Activated CD4-positive, CD25-positive, alpha-beta regulatory T cell treated with anti-CD3 and anti-CD28 coated beads, Interleukin-2, amount 50 U/mL, for 16 hours (primary cell): Measurements from ENCODE around the gene GNAL.

Source experiments
- DNase-seq: peaks from one replicate; pipeline ENCODE4 v3.0.0-alpha.2; 2020; ENCODE audit warnings: low read depth, low spot score

Gene GNAL

GRCh38 chr18:11761553-11761952 is 72.5 kb downstream of the GNAL start:
- no peak for DNase-seq

GRCh38 chr18:11762429-11762828 is 73.4 kb downstream of the GNAL start:
- no peak for DNase-seq

DNA sequence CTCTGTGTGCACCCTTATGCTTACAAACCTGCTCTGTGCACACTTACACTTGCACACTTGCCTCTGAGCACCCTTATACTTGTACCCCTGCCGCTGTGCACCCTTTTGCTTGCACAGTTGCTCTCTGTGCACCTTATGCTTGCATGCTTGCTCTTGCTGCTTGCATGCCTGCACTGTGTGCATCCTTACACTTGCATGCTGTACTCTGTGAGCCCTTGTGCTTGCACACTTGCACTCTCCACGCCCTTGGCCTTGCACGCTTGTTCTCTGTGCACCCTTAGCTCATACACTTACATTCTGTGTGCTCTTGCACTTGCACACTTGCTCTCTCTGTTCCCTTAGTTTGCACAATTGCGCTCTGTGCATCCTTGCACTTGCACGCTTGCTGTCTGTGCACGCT is 78.3 kb downstream of the GNAL start:
- no peak for DNase-seq

DNA sequence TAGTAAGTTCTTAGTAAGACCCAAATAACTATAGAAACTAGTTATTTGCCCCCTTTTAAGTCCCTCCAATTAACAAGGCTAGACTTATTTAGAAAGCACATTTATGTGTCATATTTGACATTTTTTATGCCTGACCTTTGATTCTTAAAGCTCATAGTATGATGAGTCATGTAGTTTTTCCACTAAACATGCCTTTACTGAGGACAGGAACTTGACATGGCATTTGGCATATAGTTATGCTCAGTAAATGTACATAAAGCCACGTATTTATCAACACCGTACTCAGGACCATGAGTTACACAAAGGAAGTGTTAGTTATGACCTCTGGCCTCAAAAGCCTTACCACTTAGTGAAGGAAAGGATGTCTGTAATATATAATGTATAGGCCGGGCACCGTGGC is 78.9 kb downstream of the GNAL start:
- no peak for DNase-seq

DNA sequence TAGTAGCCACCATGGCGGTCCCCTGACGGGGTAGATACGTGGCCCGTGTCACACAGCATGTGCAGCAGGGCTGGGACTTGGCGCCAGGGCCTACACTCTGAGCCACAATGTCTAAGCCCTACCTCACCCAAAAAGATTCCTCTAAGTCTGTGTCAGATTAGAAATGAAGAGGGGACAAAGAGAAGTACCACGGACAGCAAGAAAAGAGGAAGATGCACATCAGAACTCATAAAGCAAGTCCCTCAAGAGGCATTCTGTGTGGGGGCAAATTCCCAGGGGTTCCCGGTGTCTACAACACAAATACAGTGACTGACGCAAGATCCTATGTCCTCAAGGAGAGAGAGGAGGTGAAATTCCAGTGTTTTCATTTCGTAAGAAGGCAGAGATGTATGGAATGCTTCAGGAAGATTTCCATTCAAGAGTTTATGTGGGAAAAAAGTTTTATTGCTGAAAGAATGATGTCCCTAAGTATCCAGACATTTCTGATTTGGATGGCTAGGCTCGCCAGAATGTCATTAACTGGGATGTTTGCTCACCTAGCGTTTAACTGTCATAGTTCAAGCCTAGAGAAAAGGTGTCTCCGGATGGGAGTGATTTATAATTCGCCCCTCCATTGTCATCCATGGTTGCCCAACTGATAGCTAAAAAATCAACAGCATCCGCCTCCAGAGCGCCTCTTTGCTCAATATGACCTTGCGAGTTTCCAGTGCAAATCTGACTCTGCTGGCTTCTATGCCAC is 86.5 kb downstream of the GNAL start:
- no peak for DNase-seq

DNA sequence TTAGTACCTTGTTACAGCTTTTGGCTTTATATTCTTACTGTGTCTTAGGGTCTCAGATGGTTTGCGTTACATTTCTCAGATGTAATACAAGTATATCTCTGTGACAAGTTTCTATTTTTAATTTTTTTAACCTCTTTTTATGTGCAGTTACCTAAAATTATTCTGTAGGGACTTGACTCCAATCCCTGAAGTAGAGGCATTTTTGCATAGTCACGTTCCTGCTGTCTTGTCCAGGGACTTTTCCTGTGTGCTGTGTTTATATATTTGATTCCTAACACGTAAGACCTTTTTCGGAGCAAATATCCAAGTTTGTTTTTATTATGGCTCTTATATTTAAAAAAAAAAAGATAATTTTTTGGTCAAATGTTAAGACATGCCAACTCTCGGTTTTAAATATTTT is 91.0 kb downstream of the GNAL start:
- DNase-seq: no peak

- DNase-seq: no peak
Observed at GRCh38 chr18:11783716-11784331, 94.8 kb downstream of the GNAL start.

DNA sequence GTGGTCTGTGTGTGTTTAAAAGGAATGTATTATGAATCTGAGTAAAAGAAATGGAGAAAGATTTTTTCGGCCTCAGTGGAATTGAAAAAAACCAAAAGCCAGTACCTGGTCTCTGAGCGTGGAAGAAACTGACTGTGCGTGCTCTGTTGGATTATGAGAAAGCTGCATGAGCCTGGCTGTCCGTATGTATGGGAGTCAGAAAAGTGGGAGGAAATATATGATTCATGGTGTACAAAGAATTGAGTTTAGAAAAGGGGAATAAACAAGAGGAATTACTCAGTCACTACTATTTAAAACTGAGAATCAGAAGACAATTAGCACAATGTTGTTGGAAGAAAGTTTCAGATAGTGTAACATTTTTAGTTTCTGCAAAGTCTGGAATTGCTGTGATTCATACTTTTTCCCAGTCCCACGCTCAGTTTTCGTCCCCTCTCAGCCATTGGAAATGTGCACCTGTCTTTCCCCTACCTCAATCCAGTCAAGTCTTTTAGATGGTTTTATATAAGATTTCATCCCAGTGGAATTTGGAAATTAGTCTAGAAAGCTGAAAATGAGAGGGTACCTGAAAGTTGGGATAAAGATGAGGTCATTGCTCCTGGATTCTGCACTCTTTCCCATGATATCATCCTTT is 95.7 kb downstream of the GNAL start:
- DNase-seq: no peak

GRCh38 chr18:11785444-11786055 is 96.5 kb downstream of the GNAL start:
- no peak for DNase-seq

DNA sequence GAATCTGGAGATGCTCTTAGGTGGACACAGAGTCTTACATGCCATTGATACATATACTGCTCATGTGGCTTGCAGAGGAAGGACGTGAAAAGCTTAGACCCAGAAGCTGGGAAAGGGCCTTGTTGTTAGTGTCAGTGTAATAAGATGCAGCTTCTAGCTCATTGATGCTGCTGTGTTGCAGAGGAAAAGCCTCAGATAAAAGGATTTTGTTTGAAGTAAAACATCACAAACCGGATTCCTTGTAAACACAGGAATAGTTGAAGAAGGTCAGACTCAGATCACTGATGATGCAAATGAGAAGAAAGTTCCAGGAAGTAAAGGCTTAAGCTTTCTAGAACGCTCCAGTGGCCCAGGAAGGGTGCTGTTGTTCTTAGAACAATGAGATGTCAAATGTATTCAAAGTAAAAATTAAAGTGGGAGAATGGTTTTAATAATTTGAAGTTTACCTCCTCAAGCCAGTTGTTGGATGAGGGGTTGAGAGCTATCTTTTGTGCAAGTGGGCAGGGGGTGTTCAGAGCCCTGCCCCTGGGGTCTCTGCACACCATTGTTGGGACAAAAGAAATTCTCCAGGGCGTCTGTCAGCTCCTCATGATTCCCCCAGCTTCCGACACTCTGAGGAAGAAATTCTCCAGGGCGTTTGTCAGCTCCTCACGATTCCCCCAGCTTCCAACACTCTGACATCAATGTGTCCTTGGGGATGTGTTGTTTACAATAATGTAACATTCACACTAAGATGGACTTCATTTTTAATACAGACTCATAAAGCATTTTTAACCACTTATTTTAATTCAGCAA is 100.8 kb downstream of the GNAL start:
- DNase-seq: no peak

DNA sequence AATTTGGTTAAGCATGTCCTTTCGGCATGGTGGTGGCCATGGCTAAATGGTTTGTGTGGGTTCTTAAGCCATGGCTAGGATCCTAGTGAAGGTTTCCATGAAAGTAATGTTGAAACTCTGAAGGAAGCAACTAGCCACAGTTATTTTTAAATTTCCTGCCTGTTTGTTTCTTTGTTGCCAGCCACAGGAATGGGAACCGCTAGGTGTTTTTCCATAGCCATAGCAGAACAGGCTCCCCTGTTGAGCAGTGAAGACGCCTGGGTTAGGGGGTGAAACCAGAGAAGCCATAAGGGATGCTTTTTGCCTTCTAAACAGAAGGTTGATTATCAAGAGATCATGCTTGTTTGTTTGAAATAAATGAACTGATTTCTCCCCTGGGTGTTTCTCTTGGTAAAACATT is 102.1 kb downstream of the GNAL start:
- DNase-seq: no peak

GRCh38 chr18:11792632-11793031 is 103.6 kb downstream of the GNAL start:
- DNase-seq: no peak

- no peak for DNase-seq
Observed at GRCh38 chr18:11794195-11794594, 105.1 kb downstream of the GNAL start.

DNA sequence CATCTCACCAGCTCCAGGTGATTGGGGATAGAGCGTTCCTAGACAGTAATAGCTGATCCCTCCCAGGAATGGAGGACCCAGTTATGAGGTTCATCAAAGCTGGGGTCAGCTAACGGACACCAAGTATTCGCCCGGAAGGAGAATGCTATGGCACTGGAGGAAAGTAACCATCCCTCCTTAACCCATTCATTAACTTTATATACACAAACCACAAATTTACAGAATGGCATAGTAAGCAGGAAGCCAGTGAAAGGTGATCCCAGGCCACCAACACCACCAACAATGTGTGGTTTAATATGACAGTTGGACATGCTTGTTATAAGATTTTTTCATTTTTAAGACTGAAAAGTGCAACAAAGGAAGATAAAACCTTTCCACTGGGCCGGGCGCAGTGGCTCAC is 106.9 kb downstream of the GNAL start:
- no peak for DNase-seq

DNA sequence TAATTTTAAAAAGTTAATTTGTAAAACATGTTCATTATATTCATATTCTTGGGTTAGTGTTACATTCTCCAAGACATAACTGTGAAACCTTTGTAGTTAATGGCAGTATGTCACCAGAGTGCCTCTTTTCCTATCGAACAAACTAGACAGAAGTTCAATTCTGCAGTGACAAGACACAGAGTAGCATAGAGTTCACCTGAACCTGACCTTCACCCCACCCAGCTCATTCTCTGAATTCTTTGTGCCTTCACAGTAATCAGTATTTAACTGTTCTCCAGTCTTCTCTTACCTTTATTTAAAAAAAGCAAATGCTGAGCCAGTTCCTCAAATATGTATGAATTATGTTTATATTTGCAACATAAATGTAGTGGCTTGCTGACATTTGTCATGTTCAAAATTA is 109.2 kb downstream of the GNAL start:
- no peak for DNase-seq

DNA sequence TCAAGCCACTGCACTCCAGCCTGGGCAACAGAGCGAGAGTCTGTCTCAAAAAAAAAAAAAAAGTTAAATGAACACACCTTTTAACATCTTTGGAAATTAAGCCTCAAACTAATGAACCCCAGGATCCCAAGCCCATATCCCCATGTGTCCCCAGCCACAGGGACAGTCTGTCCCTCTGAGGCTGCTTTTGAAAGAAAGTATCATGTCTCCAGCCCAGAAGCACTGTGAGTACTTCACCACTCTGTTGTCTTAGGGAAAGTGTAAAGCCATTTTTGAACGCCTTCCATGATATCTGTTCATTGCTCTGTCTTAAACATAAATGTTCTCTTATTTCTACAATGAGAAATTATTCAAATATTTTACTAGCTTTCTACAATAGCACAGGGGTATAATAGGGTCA is 110.0 kb downstream of the GNAL start:
- DNase-seq: no peak

- no peak for DNase-seq
Observed at GRCh38 chr18:11800566-11801334, 111.7 kb downstream of the GNAL start.

- DNase-seq: no peak
Observed at GRCh38 chr18:11801573-11801972, 112.5 kb downstream of the GNAL start.

GRCh38 chr18:11802158-11802557 is 113.1 kb downstream of the GNAL start:
- no peak for DNase-seq

- DNase-seq: no peak
Observed at GRCh38 chr18:11802586-11802985, 113.5 kb downstream of the GNAL start.

GRCh38 chr18:11807233-11807632 is 118.2 kb downstream of the GNAL start:
- DNase-seq: no peak
